Activated gamma-delta T cell treated with anti-CD3 and anti-CD28 coated beads, Interleukin-2, amount 50 U/mL, for 16 hours (primary cell): Measurements from ENCODE around the gene PRRT1.
"Not testable (repeated sequence)": the region's sequence is repeated elsewhere in the genome, so short reads cannot be mapped to it uniquely, and the experiment has no call there.

ENCODE experiments used
- DNase-seq: peaks from one replicate; pipeline ENCODE4 v3.0.0-alpha.2; 2020; ENCODE audit warnings: low read depth

Gene PRRT1

DNA sequence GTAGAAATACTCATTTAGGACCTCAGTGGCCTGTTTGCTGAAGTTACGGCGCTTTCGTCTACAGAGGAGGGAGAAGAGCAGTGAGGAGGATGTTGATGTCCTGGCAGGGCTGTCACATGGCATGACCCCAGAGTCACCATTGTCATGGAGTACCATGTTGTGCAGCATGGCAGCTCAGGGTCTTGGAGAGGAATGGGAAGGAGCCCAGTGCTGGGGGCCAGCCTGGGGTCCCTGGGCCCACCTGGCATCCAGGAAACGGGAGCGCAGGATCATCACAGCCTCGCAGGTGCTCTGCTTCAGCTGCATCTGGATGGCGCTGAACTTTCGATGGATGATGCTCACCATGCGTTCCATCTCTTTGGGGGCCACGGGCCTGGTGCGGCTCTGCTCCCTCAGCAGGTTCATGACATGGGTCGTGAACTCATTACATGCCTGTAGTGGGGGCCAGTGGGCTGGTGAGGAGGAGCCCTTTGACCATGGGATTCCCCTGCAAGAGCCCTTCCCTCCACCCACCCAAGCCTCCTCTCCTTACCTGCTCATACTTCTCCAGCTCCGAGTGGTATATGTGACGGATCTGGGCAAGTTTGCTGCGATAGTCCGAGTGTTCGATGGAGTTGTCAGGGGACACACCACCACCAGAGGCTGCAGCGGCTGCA, 36.1 kb upstream of the PRRT1 start:
- not testable (repeated sequence) for DNase-seq

GRCh38 chr6:32187009-32187709, 35.4 kb upstream of the PRRT1 start:
- DNase-seq = no peak

DNA sequence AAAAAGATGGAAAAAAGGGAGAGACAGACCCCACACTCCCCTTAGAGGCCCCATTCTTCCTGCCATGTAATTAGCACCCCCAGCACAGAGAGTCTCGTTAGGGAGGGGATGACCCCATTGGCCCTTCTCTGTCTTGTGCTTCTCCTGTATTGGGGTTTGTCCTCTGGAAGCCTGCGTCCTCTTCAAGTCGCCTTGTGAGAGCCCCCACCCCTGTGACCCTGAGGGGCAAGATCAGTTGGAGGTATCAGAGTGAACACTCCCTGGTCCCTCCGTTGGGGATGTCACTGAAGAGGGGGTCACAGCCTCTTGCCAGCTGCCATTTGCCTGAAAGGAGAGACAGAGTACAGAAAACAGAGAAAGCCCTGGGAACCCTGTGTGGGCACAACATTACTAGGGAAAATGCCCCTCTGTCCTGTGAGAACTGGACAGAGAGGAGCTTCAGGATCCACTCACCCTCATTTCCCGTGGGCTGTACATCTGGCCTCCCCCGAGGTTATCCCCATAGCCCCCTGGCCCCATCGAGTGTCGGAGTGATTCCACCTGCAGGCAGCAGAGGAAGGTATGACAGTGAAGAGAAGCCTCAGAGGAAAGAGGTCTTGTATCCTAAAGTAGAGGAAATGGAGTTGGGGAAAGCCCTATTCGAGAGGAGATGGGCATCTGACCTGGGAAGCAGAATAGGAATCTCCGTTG, 34.6 kb upstream of the PRRT1 start:
- DNase-seq = not testable (repeated sequence)

DNA sequence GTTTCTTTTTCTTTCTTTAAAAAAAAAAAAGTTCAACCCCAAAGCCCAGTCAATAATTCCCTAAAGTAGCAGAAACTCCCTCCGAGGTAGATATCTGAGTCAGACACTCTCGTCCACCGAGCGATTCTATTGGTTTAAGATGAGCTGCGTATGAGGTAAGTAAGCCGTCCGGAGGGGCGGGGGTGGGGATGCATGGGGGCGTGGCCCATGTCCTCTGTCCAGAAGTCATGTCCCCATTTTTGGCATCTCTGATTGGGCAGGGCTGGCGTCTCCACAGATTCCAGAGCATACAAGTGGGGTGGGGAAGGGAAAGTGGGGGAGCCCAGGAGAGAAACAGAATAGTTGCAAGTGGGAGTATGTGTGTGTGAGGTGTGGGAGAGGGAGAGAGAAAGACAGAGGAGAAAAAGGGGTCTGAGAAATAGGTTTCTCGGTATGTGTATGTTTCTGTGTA, 34.0 kb upstream of the PRRT1 start:
- not testable (repeated sequence) for DNase-seq

- no peak for DNase-seq
Measured at GRCh38 chr6:32184084-32184640, 32.4 kb upstream of the PRRT1 start, which contains the start of gene AGER. Gene AGER (minus strand): TSS chr6:32184253. CDS start chr6:32184222, 31 bp downstream.

- no peak for DNase-seq
Measured at GRCh38 chr6:32183483-32184083, 31.8 kb upstream of the PRRT1 start.

- no peak for DNase-seq
Measured at GRCh38 chr6:32183030-32183429, 31.3 kb upstream of the PRRT1 start.

- DNase-seq = no peak
Measured at GRCh38 chr6:32182555-32182981, 30.8 kb upstream of the PRRT1 start.

- no peak for DNase-seq
Measured at GRCh38 chr6:32181915-32182529, 30.3 kb upstream of the PRRT1 start.

- DNase-seq = no peak
Measured at GRCh38 chr6:32181148-32181702, 29.5 kb upstream of the PRRT1 start.

- no peak for DNase-seq
Measured at GRCh38 chr6:32179766-32180405, 28.1 kb upstream of the PRRT1 start.

DNA sequence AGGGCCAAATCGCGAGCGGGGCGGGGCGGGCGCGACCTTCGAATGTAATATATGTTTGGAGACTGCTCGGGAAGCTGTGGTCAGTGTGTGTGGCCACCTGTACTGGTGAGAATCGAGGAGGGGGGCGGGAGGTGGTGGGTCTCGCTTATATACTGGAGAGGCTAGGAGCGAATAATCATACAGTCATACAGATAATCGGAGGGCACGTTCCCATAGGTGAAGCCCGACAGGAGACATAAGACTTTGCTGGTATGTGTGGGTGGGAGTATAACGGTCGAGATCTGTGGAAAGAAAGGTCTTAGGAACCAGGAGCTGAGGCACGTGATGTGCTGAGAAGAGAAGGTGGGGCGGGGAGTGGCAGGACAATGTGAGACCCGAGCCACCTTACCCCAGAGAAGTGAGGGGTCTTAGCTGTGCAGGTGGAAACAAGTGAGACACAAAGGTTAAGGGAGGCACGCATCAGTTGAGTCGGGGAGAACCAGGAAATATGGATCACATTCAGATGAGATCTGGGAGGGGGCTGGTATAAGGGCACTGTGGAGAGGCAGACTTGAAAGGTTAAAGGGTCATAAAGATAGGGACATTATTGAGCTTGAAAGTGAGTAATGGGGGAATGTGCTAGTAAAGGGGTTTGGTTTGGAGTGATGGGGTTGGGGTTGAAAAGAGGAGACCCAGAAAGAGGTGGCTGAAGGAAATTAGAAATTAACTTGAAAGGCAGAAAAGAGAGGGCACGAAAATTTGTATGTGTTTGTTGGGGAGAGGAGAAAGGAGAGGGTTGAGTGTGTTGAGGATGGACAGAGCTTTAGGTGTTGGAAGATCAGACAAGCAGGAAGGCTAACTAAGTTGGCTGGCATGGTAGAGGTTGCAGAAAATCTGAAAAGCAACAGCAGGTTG, 27.1 kb upstream of the PRRT1 start:
- no peak for DNase-seq

- peak; percentile 91 for DNase-seq
Measured at GRCh38 chr6:32177788-32178546, 26.2 kb upstream of the PRRT1 start, which contains the start of gene RNF5. Gene RNF5 (plus strand): TSS chr6:32178405. CDS start chr6:32178512, 107 bp downstream.

- DNase-seq = no peak
Measured at GRCh38 chr6:32177183-32177787, 25.5 kb upstream of the PRRT1 start.

GRCh38 chr6:32176476-32177182, 24.9 kb upstream of the PRRT1 start:
- DNase-seq = no peak

- DNase-seq = peak; percentile 96
Measured at GRCh38 chr6:32175711-32176475, 24.2 kb upstream of the PRRT1 start, which contains the start of gene AGPAT1. Gene AGPAT1 (minus strand): TSS chr6:32176084. CDS start chr6:32171496, 4,588 bp downstream.

- no peak for DNase-seq
Measured at GRCh38 chr6:32175322-32175710, 23.6 kb upstream of the PRRT1 start.
